ENCODE measurements around the gene ZNF536. TPM values are rescaled to one million over a fixed set of nuclear protein-coding genes. Genes with fewer than 3 reads are reported as not detected.

The ZNF536 gene
- total RNA-seq, 2 donors from 2014 or later = 0.41 to 1.5 TPM

GRCh38 chr19:30338878-30339623, 33.1 kb upstream of the ZNF536 start:
- H3K9me3 ChIP-seq = no peaks in the 10 kb centered on the region
- no peak overlapping the region for H3K27ac ChIP-seq
- H3K4me3 ChIP-seq = no peak overlapping the region
- H3K4me1 ChIP-seq (ENCODE audit: control insufficient read depth in 1 of 2, low read depth in 2 of 2) = no peaks in the 10 kb centered on the region
- no peak for TF ChIP-seq CTCF (IDR thresholded peaks at IDR 0.05)
- DNase-seq (ENCODE audit: low spot score) (no peak), ATAC-seq (ENCODE audit: insufficient number of reproducible peaks, low FRiP score, low read depth) (no peak)
- H3K36me3 ChIP-seq = no peaks in the 10 kb centered on the region
- H3K27me3 ChIP-seq (replicated peaks; ENCODE audit: insufficient read depth) = no peaks in the 10 kb centered on the region

GRCh38 chr19:30339624-30340525, 32.3 kb upstream of the ZNF536 start:
- no peak for ATAC-seq (ENCODE audit: insufficient number of reproducible peaks, low FRiP score, low read depth)
- H3K4me1 ChIP-seq (ENCODE audit: control insufficient read depth in 1 of 2, low read depth in 2 of 2) = no peaks in the 10 kb centered on the region
- no peak overlapping the region for H3K27ac ChIP-seq
- DNase-seq (ENCODE audit: low spot score) = no peak
- H3K4me3 ChIP-seq = no peak overlapping the region
- H3K9me3 ChIP-seq = no peaks in the 10 kb centered on the region
- H3K27me3 ChIP-seq (replicated peaks; ENCODE audit: insufficient read depth) = no peaks in the 10 kb centered on the region
- H3K36me3 ChIP-seq = no peaks in the 10 kb centered on the region
- no peak for TF ChIP-seq CTCF (IDR thresholded peaks at IDR 0.05)

GRCh38 chr19:30340771-30341561, 31.2 kb upstream of the ZNF536 start:
- DNase-seq (ENCODE audit: low spot score) (no peak), ATAC-seq (ENCODE audit: insufficient number of reproducible peaks, low FRiP score, low read depth) (no peak)
- Histone ChIP-seq H3K27ac (no peak overlapping the region), H3K36me3 (no peaks in the 10 kb centered on the region), H3K4me3 (no peak overlapping the region), H3K4me1 (ENCODE audit: control insufficient read depth in 1 of 2, low read depth in 2 of 2) (no peaks in the 10 kb centered on the region), H3K27me3 (replicated peaks; ENCODE audit: insufficient read depth) (no peaks in the 10 kb centered on the region), H3K9me3 (no peaks in the 10 kb centered on the region)
- no peak for TF ChIP-seq CTCF (IDR thresholded peaks at IDR 0.05)

GRCh38 chr19:30341611-30342201, 30.5 kb upstream of the ZNF536 start:
- Histone ChIP-seq H3K9me3 (no peaks in the 10 kb centered on the region), H3K36me3 (no peaks in the 10 kb centered on the region), H3K27me3 (replicated peaks; ENCODE audit: insufficient read depth) (no peaks in the 10 kb centered on the region), H3K4me1 (ENCODE audit: control insufficient read depth in 1 of 2, low read depth in 2 of 2) (no peaks in the 10 kb centered on the region), H3K27ac (no peak overlapping the region), H3K4me3 (no peak overlapping the region)
- no peak for TF ChIP-seq CTCF (IDR thresholded peaks at IDR 0.05)
- DNase-seq (ENCODE audit: low spot score) (no peak), ATAC-seq (ENCODE audit: insufficient number of reproducible peaks, low FRiP score, low read depth) (no peak)

Data from thoracic aorta (tissue), 2 donors.